Measurements from ENCODE around the gene C12orf57.

DNA sequence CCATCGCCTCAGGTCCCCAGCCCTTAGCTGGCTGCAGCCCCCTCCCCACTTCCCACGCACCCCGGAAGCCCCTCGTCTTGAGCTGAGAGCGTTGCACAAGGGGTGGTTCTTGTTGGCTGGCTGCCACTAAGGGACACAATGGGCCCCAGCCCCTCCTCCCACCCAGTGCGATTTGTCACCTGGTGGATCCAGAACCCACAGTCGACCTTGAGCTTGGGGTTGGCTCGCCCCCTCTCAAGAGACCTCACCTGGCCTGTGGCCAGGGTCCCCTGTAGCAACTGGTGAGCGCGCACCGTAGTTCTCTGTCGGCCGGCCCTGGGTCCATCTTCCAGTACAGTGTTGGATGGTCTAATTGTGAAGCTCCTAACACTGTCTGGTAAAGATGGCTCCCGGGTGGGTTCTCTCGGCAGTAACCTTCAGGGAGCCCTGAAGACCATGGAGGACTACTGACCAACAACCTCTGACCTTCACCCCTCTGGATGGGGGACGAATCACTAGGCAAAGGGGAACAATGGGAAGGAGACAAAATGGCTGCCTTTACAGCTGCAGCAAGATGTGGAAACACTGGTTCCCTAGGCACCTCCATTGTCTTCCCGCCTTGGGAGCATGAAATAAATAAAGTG lies 20.1 kb downstream of the C12orf57 start:
- TF ChIP-seq, protein P1, sequence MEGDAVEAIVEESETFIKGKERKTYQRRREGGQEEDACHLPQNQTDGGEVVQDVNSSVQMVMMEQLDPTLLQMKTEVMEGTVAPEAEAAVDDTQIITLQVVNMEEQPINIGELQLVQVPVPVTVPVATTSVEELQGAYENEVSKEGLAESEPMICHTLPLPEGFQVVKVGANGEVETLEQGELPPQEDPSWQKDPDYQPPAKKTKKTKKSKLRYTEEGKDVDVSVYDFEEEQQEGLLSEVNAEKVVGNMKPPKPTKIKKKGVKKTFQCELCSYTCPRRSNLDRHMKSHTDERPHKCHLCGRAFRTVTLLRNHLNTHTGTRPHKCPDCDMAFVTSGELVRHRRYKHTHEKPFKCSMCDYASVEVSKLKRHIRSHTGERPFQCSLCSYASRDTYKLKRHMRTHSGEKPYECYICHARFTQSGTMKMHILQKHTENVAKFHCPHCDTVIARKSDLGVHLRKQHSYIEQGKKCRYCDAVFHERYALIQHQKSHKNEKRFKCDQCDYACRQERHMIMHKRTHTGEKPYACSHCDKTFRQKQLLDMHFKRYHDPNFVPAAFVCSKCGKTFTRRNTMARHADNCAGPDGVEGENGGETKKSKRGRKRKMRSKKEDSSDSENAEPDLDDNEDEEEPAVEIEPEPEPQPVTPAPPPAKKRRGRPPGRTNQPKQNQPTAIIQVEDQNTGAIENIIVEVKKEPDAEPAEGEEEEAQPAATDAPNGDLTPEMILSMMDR (conservative IDR thresholded peaks at IDR 0.05), result no peak
- no peak for TF ChIP-seq ZFX (IDR thresholded peaks at IDR 0.05)
